Measurements from ENCODE around the gene BHLHE41.

DNA sequence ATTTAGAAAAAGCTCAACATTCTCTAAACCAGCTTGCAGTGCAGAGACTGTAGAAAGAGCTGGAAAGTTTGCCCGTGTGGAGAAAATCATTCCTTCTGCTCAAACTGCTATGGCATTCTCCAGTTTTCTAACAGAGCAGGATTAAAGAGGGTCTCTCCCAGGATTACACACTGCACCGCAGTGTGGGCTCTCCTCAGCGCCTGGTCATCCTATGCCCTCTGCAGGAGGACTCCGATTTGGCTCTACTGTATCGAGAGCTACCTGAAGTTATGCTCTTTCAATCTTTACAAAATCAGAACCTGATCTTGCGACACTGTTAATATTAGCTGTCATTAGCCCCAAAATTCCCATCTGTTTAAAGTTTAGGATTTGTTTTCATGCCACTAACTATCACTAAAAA, 33.0 kb downstream of the BHLHE41 start:
- TF ChIP-seq, protein P1, sequence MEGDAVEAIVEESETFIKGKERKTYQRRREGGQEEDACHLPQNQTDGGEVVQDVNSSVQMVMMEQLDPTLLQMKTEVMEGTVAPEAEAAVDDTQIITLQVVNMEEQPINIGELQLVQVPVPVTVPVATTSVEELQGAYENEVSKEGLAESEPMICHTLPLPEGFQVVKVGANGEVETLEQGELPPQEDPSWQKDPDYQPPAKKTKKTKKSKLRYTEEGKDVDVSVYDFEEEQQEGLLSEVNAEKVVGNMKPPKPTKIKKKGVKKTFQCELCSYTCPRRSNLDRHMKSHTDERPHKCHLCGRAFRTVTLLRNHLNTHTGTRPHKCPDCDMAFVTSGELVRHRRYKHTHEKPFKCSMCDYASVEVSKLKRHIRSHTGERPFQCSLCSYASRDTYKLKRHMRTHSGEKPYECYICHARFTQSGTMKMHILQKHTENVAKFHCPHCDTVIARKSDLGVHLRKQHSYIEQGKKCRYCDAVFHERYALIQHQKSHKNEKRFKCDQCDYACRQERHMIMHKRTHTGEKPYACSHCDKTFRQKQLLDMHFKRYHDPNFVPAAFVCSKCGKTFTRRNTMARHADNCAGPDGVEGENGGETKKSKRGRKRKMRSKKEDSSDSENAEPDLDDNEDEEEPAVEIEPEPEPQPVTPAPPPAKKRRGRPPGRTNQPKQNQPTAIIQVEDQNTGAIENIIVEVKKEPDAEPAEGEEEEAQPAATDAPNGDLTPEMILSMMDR (IDR thresholded peaks at IDR 0.05), result peak in 2 of 7 experiments; percentile 10 to 24
- no peak for TF ChIP-seq POLR2A (IDR thresholded peaks at IDR 0.05)
